ENCODE measurements around the gene FN3KRP.

GRCh38 chr17:82736511-82737185 is 20.1 kb downstream of the FN3KRP start:
- TF ChIP-seq CTCF (IDR thresholded peaks at IDR 0.05; ENCODE audit: low read depth, low read length) (no peak), EZH2phosphoT487 (IDR thresholded peaks at IDR 0.05; ENCODE audit: low read depth) (no peak)

Data from OCI-LY3 (cell line).